Measurements from ENCODE around the gene LRRN1. TPM values are rescaled to one million over a fixed set of nuclear protein-coding genes. Genes with fewer than 3 reads are reported as not detected.

The LRRN1 gene
- total and polyA plus RNA-seq, 9 of the 15 experiments (the other 6 are each of a cell fraction or from before 2014, with no cell fraction given): 0.11 TPM; not detected in 8

- H3K27ac ChIP-seq (ENCODE audit: extremely low read depth, low read depth, low read length): no peak overlapping the region
- no peaks in the 10 kb centered on the region for H3K4me1 ChIP-seq (replicated peaks in 1 of 2; ENCODE audit: control insufficient read depth in 2 of 2, insufficient read depth in 2 of 2, low read length in 2 of 2)
- ATAC-seq: no peak
- no peaks in the 10 kb centered on the region for H3K36me3 ChIP-seq (ENCODE audit: control insufficient read depth, insufficient read depth, low read length)
- ChIA-PET POLR2A (no interaction called here), CTCF (ENCODE audit: low intra/inter-chr PET ratio) (no interaction called here)
- H3K79me2 ChIP-seq (ENCODE audit: control insufficient read depth, insufficient read depth, low read length): no peaks in the 10 kb centered on the region
- BruUV-seq (replicated peaks): no TSS peak
- DNase-seq (ENCODE audit: extremely low read depth in 1 of 4, low spot score in 3 of 4): no peak
- no peaks in the 10 kb centered on the region for H3K9me1 ChIP-seq (ENCODE audit: control insufficient read depth, insufficient read depth, low read length)
- no peak overlapping the region for H2AFZ ChIP-seq (ENCODE audit: low read depth, low read length)
- TF ChIP-seq ARID2 (IDR thresholded peaks at IDR 0.05): no peak
- no peak for TF ChIP-seq E2F8 (IDR thresholded peaks at IDR 0.05; ENCODE audit: low read depth, partially characterized antibody)
- TF ChIP-seq ZNF384 (IDR thresholded peaks at IDR 0.05; ENCODE audit: low read depth, low read length): no peak
- TF ChIP-seq TEAD4 (IDR thresholded peaks at IDR 0.05; ENCODE audit: low read length): no peak
- TF ChIP-seq TEAD4 (CRISPR knock-in tag; IDR thresholded peaks at IDR 0.05; ENCODE audit: borderline replicate concordance): no peak
- no peak for TF ChIP-seq ZBTB2 (IDR thresholded peaks at IDR 0.05)
- TF ChIP-seq ATF1 (CRISPR knock-in tag; IDR thresholded peaks at IDR 0.05): no peak
- no peak for TF ChIP-seq ATF1 (tag; IDR thresholded peaks at IDR 0.05)
- no peak for TF ChIP-seq POLR3A (IDR thresholded peaks at IDR 0.05; ENCODE audit: borderline replicate concordance, extremely low read depth, insufficient read depth, insufficient read length)
- TF ChIP-seq CHD2 (IDR thresholded peaks at IDR 0.05; ENCODE audit: low read depth, low read length): no peak
- TF ChIP-seq ZNF41 (CRISPR knock-in tag; conservative IDR thresholded peaks at IDR 0.05): no peak
- TF ChIP-seq NCOA2 (IDR thresholded peaks at IDR 0.05; ENCODE audit: partially characterized antibody in 2 of 2): no peak
- TF ChIP-seq NR2C2 (CRISPR knock-in tag; IDR thresholded peaks at IDR 0.05): no peak
- no peak for TF ChIP-seq NR2C2 (tag; IDR thresholded peaks at IDR 0.05)
- no peak overlapping the region for H3K4me2 ChIP-seq (ENCODE audit: insufficient read depth, low read length)
- peaks cover 2% of the 10 kb centered on the region; the same call in 1 of the 2 replicates for H3K9me3 ChIP-seq (replicated peaks; ENCODE audit: control insufficient read depth, insufficient read depth, low read depth, low read length)
- no peak overlapping the region for H3K9ac ChIP-seq (ENCODE audit: insufficient read depth in 1 of 2, low read depth in 2 of 2, low read length in 2 of 2)
- FAIRE-seq: no peak
- intact Hi-C loops (cut with micrococcal nuclease): no loop called here
- no peaks in the 10 kb centered on the region for H4K20me1 ChIP-seq (replicated peaks; ENCODE audit: control insufficient read depth, insufficient read depth, low read length)
- 0% methylated on average over 1 of the region's 1 CpG for WGBS (ENCODE audit: insufficient coverage, low coverage, missing lambda C conversion rate)
- in situ Hi-C loops (cut with MboI): no loop called here
- H3K27me3 ChIP-seq (ENCODE audit: control insufficient read depth in 2 of 2, insufficient read depth in 2 of 2, low read length in 2 of 2): no peaks in the 10 kb centered on the region
- H3K4me3 ChIP-seq: no peak overlapping the region
These were observed 33.1 kb upstream of the LRRN1 start for GRCh38 chr3:3766140-3766539.
